Stimulated activated naive CD4-positive, alpha-beta T cell (primary cell): ENCODE data around the gene KSR2.

ENCODE experiments used
- DNase-seq, 6 experiments: peaks; one replicate each; lab custom pipeline; 2025; lab: John Stamatoyannopoulos, UW

KSR2 gene

GRCh38 chr12:117577122-117577657 is 391.6 kb downstream of the KSR2 start:
- DNase-seq = no peak

DNA sequence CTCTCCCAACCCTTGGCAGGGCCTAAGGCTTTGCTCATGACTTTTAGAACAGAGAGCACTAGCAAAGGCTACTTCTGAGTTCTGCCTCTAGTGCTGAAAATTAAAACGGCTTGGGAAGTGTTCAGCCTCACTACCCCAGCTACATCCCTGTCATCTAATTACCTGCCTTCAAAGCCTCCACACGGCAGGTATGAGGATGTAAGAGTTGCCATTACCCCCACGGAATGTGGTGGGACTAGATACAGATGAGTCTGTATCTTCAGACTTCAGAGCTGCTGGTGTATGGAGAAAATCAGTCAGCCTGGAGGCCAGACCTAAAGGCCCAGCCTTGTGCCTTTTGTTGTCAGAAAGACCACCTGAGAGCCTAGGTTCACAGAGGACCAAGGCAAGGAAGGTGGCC is 392.7 kb downstream of the KSR2 start:
- no peak for DNase-seq

DNA sequence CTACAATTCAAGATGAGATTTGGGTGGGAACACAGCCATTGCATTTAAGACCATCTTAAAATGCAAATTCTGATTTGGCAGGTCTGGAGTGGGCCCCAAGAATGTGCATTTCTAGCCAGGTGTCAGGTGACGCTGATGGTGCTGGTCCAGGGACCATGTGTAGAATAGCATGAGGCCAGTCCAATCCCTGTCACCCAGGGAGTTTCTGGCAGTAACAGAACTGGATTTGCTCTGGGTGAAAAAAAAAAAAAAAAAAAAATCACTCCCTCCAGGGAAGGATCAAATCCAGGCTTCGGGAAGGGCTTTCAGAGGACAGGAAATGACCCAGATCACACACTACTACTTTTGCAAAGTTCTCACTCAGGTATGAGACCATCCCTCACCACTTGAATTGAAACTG is 394.1 kb downstream of the KSR2 start:
- DNase-seq = no peak

DNA sequence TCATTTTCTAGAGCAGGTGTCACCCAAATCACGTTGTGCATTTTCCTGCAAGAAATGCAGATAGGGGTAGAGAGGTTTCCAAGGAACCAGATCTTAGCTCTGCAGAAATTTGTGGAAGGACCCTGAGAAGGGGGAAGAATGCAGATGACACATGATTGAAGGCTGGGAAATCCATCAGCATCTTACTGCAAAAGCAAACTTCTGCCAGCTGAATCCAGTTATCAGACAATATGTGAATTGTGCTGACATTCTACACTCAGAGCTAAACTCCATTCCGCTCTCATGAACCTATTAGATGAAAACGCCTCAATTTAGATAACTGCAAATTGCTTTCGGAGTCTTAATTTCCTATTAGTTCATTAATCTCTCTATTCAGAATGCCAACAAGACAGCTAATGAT is 396.0 kb downstream of the KSR2 start:
- DNase-seq = no peak

DNA sequence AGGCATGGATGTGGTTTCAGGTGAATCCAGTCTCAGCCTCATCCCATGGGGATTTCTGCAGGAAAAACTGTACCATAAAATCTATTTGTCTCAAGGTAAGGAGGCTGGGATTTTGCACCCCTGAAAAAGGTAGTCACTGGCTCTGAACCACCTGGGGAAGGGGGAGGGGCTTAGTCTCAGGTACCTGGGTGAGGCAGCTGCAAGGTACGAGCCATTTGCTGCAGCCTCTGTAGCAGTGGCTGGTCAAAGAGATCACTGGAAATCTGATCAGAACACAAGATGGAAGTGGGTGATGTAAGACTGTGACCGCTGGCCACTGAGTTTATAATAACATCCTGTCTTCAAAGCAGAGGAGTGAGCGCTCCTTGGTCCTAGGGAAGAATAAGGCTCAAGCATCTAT is 397.5 kb downstream of the KSR2 start:
- DNase-seq = no peak

GRCh38 chr12:117570608-117571007 is 398.2 kb downstream of the KSR2 start:
- DNase-seq = no peak

DNA sequence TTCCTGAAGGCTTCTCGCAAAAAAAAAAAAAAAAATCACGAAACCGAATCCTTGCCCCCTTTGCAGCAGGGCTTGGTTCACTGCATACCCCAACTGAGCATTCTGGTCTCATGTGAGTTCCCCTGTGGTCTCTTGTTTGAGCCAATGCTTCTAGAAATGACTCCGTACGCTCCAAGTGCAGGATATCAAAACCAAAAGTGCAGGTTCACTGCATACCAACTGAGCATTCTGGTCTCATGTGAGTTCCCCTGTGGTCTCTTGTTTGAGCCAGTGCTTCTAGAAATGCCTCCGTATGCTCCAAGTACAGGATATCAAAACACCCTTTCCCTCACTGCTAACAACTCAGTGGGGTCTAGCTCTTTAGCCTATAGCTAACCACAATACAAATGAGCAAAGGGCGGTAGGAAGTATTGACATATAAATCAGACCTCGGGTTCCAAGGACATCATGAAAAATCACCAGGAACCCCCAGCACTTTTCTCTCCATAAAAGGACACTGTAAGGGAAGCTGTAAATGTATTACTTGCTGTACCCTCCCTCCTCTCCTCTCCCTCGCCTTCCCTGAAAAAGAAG is 401.1 kb downstream of the KSR2 start:
- no peak for DNase-seq

- DNase-seq = no peak
Measured at GRCh38 chr12:117564881-117565280, 403.9 kb downstream of the KSR2 start.

DNA sequence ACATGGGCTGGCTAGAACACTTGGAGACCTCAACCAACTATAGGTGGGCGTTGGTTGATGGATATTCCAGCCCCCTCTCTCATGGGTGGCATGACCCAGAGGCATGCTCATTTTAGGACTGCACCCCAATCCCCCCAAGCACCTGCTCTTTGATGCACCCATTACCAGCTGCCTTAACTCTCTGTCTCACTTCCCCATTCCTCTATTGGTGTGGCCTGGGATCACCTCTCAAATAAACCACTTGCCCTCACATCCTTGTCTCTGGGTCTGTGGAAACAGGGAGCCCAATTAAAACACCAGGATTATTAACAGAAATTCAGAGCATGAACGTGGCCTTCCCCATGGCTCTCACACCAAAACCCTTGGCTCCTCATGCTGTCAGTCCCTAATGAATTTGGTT is 405.1 kb downstream of the KSR2 start:
- DNase-seq = no peak

DNA sequence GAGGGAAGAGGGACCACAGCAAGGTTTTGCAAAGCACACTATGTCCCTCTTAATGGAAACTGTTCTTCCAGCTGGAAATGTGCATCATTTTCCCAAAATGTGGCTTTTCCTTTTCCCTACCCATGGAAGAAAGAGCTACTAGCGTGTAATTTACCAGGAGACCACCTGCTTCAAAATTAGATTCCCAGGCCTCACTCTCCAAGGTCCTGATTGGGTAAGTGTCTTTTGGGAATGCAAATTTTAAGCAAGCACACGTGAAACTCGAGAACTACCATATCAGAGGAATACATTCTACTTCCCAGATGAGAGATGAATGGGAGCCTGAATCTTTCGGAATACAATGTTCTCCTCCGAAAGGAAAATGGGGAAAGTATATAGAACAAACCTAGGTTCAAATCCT is 405.8 kb downstream of the KSR2 start:
- no peak for DNase-seq

- DNase-seq = no peak
Measured at GRCh38 chr12:117561990-117562389, 406.8 kb downstream of the KSR2 start.

- DNase-seq = no peak
Measured at GRCh38 chr12:117559978-117560377, 408.8 kb downstream of the KSR2 start.

GRCh38 chr12:117555889-117556288 is 412.9 kb downstream of the KSR2 start:
- no peak for DNase-seq

GRCh38 chr12:117552971-117553370 is 415.8 kb downstream of the KSR2 start:
- DNase-seq = no peak

DNA sequence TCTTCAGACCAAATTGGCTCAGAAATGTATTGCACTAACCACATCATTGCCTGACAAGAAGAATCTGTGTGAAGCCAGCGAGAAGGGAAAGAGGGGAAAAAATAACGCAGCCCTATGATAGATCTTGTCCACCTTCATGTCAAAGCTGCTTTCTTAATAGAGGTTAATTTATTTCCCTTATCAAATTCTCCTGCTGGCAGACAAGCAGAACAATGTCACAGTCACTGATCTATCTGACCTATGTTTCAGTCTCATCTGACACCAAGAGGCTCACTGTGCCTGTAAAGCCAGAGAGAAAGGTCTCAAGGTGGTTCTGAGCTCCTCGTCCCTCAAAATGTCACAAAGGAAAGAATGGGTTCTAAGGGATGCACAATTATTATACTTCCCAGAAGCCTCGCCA is 417.1 kb downstream of the KSR2 start:
- no peak for DNase-seq

GRCh38 chr12:117547209-117547608 is 421.6 kb downstream of the KSR2 start:
- no peak for DNase-seq

GRCh38 chr12:117545216-117545615 is 423.6 kb downstream of the KSR2 start:
- DNase-seq = no peak

- no peak for DNase-seq
Measured at GRCh38 chr12:117540011-117540410, 428.8 kb downstream of the KSR2 start.

GRCh38 chr12:117538926-117539325 is 429.9 kb downstream of the KSR2 start:
- DNase-seq = no peak

DNA sequence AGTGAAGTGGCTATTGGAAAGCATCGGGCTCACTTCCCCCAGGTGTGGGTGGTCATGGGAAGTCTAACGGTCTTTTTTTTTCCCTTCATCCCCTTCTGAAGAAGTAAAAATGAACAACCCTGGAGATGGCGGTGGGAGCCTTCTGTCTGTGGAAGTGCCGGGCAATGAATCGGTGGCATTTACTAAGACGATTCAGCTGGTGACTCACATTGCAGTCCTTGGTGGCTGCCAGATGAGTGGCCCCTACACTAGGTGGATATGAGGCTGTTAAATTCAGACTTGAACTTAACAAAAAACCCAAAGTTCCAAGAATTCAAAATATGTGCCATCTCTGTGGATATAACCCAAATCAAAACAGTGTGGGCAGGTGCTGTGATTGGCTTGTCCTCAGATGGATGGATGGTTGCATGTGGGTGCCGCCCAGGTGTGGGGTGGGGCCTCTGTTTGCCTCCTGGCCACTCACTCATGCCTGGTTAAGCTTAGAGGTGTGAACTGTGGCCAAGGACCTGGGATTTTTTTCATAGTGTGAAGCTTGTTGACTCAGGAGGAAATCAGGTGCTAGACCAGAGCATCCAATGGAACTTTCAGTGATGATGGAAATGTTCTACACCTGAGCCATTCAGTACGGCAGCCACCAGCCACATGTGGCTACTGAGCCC is 430.6 kb downstream of the KSR2 start:
- no peak for DNase-seq

DNA sequence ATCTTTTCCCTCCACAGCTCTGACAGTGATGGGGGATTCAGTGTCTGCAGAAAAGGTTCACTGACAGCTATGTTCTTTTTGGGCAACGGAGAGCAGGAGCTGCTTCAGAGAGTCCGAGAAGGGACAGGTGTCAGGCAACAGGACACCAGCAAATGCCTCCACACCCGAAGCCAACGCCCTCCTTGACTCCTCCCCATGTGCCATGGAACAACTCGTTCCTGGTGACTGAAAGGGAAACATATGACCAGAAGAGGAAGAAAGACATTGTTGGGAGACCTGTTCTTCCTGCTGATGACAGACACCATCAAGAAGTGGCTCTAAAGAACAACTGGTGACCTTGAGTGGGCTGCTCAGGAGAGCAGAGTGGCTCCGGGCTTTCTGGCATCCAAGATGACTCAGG is 435.1 kb downstream of the KSR2 start:
- DNase-seq = no peak

DNA sequence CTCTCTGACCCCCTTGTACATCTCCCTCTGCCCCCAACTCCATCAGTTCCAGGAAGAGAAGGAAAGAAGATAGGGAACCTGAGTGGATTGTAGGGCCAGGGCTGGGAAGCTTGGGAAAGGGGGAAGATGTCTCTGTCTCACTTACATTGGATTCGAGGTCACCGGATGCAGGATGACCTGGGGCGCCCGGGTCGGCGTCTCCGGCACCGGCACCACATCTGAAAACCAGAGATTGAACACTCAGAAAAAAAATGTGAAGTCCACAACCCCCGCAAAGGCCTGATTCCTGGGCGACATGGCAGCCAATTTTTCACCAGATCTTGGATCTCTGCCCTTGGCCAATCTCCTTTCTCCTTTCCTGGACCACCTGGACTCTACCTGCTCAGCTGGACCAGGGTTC is 438.0 kb downstream of the KSR2 start:
- no peak for DNase-seq

GRCh38 chr12:117528538-117528937 is 440.3 kb downstream of the KSR2 start:
- DNase-seq = no peak

GRCh38 chr12:117527479-117527855 is 441.3 kb downstream of the KSR2 start:
- DNase-seq = no peak
